A673 (cell line): ENCODE data around the gene CCDC32. TPM values are rescaled to one million over a fixed set of nuclear protein-coding genes. Genes with fewer than 3 reads are reported as not detected.

ENCODE experiments used
- BruUV-seq: library from RNA; stranded (reverse); fragments of 400-500 nt; replicated peaks from 2 replicates; lab custom pipeline; 2021; lab: Mats Ljungman, UMichigan
- CTCF ChIA-PET: fragments of 300-600 bp; sonication (Branson Sonifier 250); formaldehyde crosslinking; loops from one replicate; lab custom pipeline; 2022; ENCODE audit warnings: antibody characterized with exemption; lab: Charles Lee
- POLR2A ChIA-PET: fragments of 300-600 bp; sonication (Branson Sonifier 250); formaldehyde crosslinking; loops from one replicate; lab custom pipeline; 2022; ENCODE audit warnings: antibody characterized with exemption; ENCODE audit not compliant: low non-redundant PET; lab: Charles Lee
- DNase-seq: peaks from one replicate; pipeline ENCODE4 v3.0.0-alpha.2; 2015; ENCODE audit warnings: low spot score
- H3K27ac ChIP-seq: fragments of 200-600 bp; sonication (generic); 2 replicates; pipeline ENCODE4 v1.5.1; 2016; ENCODE audit warnings: mixed run types, low read depth, mild to moderate bottlenecking, mixed read lengths, antibody characterized with exemption, low read length; ENCODE audit not compliant: poor library complexity, severe bottlenecking
- H3K27me3 ChIP-seq: fragments of 200-600 bp; sonication (generic); replicated peaks from 2 replicates; pipeline ENCODE4 v1.6.1; 2017; ENCODE audit warnings: mixed run types, low read depth, mild to moderate bottlenecking, mixed read lengths, antibody characterized with exemption, low read length; ENCODE audit not compliant: insufficient read depth, poor library complexity
- H3K36me3 ChIP-seq: fragments of 200-600 bp; sonication (generic); 2 replicates; pipeline ENCODE4 v1.6.1; 2016; ENCODE audit warnings: mixed run types, mild to moderate bottlenecking, mixed read lengths, antibody characterized with exemption, low read length; ENCODE audit not compliant: insufficient read depth, poor library complexity, severe bottlenecking
- H3K4me1 ChIP-seq: fragments of 200-600 bp; sonication (generic); 2 replicates; pipeline ENCODE4 v1.6.1; 2017; ENCODE audit warnings: mixed run types, mild to moderate bottlenecking, mixed read lengths, antibody characterized with exemption, low read length; ENCODE audit not compliant: insufficient read depth, poor library complexity, severe bottlenecking
- H3K4me3 ChIP-seq: fragments of 200-600 bp; sonication (generic); 2 replicates; pipeline ENCODE4 v1.5.1; 2016; ENCODE audit warnings: low read depth, mixed run types, mild to moderate bottlenecking, mixed read lengths, low read length; ENCODE audit not compliant: poor library complexity, severe bottlenecking
- H3K9me3 ChIP-seq: fragments of 200-600 bp; sonication (generic); 2 replicates; pipeline ENCODE4 v1.6.1; 2016; ENCODE audit warnings: mixed run types, low read depth, mild to moderate bottlenecking, mixed read lengths, antibody characterized with exemption, low read length; ENCODE audit not compliant: poor library complexity, severe bottlenecking
- EZH2 ChIP-seq: fragments of 200-600 bp; sonication (generic); IDR thresholded peaks from 2 replicates; pipeline ENCODE4 v1.6.1; 2017; ENCODE audit warnings: borderline replicate concordance, low read depth, mild to moderate bottlenecking, mixed read lengths, antibody characterized with exemption, low read length; ENCODE audit not compliant: poor library complexity, severe bottlenecking
- intact Hi-C: fragments of 100-400 bp; cut with micrococcal nuclease; formaldehyde crosslinking; loops from one replicate; pipeline ENCODE4 v1.10.0; 2022; ENCODE audit not compliant: unreplicated experiment
- total RNA-seq: library from RNA; stranded (reverse); gene quantifications from 2 replicates; pipeline ENCODE4 v1.2.3, GENCODE V29; 2021
- TF ChIP-seq, protein P1 (sequence below): fragments of 300-800, 200-600 bp; sonication (generic); conservative IDR thresholded peaks from 2 replicates; pipeline ENCODE4 v1.5.1; 2017; ENCODE audit warnings: low read depth, mild to moderate bottlenecking, antibody characterized with exemption, low read length, moderate library complexity, mixed read lengths

The CCDC32 gene
- total RNA-seq, 1 experiment from 2014 or later, result 10.4 TPM

DNA sequence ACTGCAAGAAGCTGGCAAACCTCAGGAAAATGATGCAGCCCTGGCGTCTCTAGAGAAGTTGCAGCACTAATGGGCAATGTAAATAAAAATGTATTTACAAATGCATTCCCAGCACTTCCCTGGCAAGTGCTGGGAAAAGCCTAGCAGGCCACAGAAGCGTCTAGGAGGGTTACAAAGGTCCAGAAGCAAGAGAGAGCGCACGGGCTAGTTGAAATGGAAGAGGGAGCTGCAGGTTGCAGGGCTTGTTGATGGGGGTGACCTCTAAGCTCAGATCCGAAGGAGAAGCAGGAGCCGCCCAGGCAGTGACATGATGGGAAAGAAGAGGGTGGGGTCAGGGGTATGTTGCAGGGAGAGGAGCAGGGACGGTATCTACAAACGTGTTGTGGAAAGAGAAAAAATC lies 26.5 kb upstream of the CCDC32 start:
- H3K27ac ChIP-seq, result no peak overlapping the region
- no peaks in the 10 kb centered on the region for H3K36me3 ChIP-seq
- no TSS peak for BruUV-seq
- no peak for DNase-seq
- POLR2A ChIA-PET, result no interaction called here
- no peaks in the 10 kb centered on the region for H3K27me3 ChIP-seq
- no peaks in the 10 kb centered on the region for H3K4me1 ChIP-seq
- H3K4me3 ChIP-seq, result no peak overlapping the region
- CTCF ChIA-PET, result interaction anchor here (0.5 kb wide), 1 partner anchor 163 kb away, joined by 3 read pairs; no protein-coding TSS in a partner anchor
- intact Hi-C loops, result no loop called here
- H3K9me3 ChIP-seq, result no peaks in the 10 kb centered on the region
- no peak for TF ChIP-seq EZH2
- TF ChIP-seq, protein P1, sequence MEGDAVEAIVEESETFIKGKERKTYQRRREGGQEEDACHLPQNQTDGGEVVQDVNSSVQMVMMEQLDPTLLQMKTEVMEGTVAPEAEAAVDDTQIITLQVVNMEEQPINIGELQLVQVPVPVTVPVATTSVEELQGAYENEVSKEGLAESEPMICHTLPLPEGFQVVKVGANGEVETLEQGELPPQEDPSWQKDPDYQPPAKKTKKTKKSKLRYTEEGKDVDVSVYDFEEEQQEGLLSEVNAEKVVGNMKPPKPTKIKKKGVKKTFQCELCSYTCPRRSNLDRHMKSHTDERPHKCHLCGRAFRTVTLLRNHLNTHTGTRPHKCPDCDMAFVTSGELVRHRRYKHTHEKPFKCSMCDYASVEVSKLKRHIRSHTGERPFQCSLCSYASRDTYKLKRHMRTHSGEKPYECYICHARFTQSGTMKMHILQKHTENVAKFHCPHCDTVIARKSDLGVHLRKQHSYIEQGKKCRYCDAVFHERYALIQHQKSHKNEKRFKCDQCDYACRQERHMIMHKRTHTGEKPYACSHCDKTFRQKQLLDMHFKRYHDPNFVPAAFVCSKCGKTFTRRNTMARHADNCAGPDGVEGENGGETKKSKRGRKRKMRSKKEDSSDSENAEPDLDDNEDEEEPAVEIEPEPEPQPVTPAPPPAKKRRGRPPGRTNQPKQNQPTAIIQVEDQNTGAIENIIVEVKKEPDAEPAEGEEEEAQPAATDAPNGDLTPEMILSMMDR, result no peak

DNA sequence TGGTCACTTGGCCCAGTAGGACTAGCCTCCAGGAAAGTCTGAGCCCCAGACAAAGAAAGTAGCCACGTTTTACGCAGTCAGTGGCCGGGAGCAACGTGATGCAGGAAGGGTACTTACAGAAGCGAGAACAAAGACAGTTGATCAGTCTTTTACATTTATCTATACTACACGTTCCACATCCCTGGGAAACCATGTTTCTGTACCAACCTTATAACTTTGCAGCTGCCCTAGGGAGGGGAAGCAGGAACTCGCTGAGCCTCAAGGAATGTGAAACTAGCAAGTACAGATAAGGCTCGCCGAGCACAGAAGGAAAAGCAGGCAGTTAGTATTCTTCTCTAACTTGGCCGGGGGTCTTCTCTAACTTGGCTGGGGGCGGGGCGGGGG lies 25.8 kb upstream of the CCDC32 start:
- no peaks in the 10 kb centered on the region for H3K9me3 ChIP-seq
- H3K4me1 ChIP-seq, result no peaks in the 10 kb centered on the region
- no peak overlapping the region for H3K4me3 ChIP-seq
- no peaks in the 10 kb centered on the region for H3K27me3 ChIP-seq
- intact Hi-C loops, result no loop called here
- no peak overlapping the region for H3K27ac ChIP-seq
- BruUV-seq, result no TSS peak
- TF ChIP-seq EZH2, result no peak
- TF ChIP-seq, protein P1, result no peak
- DNase-seq, result no peak
- POLR2A ChIA-PET, result interaction anchor here (0.7 kb wide), 1 partner anchor 21 kb away, joined by 10 read pairs; the partner anchor contains the start of gene RPUSD2
- no peaks in the 10 kb centered on the region for H3K36me3 ChIP-seq
- CTCF ChIA-PET, result interaction anchor here (1.4 to 1.5 kb wide), 2 partner anchors 26 to 192 kb away, joined by 4 to 5 read pairs; partner anchors contain the start of gene CCDC32

DNA sequence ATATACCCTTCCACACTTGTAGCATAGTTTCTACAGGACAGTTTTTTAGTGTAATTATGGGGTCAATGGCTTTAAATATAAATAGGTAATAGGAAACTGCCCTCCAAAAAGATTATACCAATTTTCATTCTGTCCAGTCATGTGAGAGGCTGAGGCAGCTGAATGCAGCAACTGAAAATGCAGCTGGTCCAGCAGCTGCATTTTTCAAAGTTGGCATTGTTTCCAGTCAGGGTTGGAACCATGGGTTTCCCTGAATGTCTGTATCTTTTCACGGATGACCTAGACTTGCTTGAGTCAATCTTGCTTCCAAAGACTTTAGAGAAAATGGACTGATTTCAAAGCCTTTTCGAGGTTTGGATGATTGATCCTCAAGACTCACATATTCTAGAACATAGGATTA lies 19.3 kb upstream of the CCDC32 start:
- H3K27ac ChIP-seq, result no peak overlapping the region
- H3K27me3 ChIP-seq, result no peaks in the 10 kb centered on the region
- ChIA-PET POLR2A (no interaction called here), CTCF (no interaction called here)
- H3K4me3 ChIP-seq, result no peak overlapping the region
- DNase-seq, result no peak
- no TSS peak for BruUV-seq
- no peaks in the 10 kb centered on the region for H3K4me1 ChIP-seq
- intact Hi-C loops, result no loop called here
- no peaks in the 10 kb centered on the region for H3K9me3 ChIP-seq
- H3K36me3 ChIP-seq, result no peaks in the 10 kb centered on the region
- TF ChIP-seq, protein P1, result no peak
- no peak for TF ChIP-seq EZH2
